ENCODE measurements around the gene MDP1.

Gene MDP1

GRCh38 chr14:24237463-24237955 is 21.6 kb upstream of the MDP1 start:
- H3K27me3 ChIP-seq: no peaks in the 10 kb centered on the region
- H3K4me1 ChIP-seq: peaks cover 4% of the 10 kb centered on the region; the same call in 1 of the 2 replicates
- H3K36me3 ChIP-seq: peaks cover 38% of the 10 kb centered on the region

DNA sequence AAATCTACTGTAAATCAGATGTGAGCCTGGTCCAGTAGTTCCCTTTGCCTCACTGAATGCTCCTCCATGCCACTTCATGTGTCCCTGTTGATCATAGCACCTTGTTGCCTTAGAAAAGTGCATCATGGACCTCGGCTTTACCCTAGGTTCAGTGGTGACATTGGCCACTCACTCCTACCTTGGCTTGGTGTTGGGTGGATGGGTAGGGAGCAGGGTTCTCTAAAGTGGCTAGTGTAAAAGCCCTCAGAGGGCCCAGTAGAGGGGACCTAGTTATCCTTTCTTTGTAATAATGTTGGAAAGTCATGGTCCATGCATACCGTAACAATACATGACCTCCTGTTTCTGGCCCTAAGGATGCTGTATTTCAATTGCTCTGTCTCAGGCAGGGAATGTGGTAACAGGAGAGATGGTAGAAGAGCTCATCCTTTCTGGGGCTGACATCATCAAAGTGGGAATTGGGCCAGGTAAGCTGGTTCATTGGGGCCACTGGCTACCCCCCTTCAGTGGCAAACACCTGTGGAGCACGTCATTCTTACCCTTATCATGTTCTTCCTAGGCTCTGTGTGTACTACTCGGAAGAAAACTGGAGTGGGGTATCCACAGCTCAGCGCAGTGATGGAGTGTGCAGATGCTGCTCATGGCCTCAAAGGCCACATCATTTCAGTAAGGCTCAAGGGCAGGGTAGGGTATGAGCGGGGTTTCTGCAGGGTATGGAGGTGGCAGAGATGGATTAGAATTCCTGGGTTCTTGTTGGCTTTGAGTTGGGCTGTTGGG is 21.0 kb upstream of the MDP1 start:
- TF ChIP-seq CTCF (IDR thresholded peaks at IDR 0.05; ENCODE audit: low read depth, low read length): no peak
- no peak overlapping the region for H3K4me3 ChIP-seq (ENCODE audit: low read depth, low read length)
- no peak for DNase-seq
- no peaks in the 10 kb centered on the region for H3K9me3 ChIP-seq
- H3K36me3 ChIP-seq: peaks cover 38% of the 10 kb centered on the region
- H3K27me3 ChIP-seq: no peaks in the 10 kb centered on the region
- peaks cover 4% of the 10 kb centered on the region; the same call in 1 of the 2 replicates for H3K4me1 ChIP-seq

More at GRCh38 chr14:24237463-24237955, 21.6 kb upstream of the MDP1 start:
- Histone ChIP-seq H3K4me3 (ENCODE audit: low read depth, low read length) (no peak overlapping the region), H3K9me3 (no peaks in the 10 kb centered on the region)
- TF ChIP-seq CTCF (IDR thresholded peaks at IDR 0.05; ENCODE audit: low read depth, low read length): no peak
- no peak for DNase-seq

DNA sequence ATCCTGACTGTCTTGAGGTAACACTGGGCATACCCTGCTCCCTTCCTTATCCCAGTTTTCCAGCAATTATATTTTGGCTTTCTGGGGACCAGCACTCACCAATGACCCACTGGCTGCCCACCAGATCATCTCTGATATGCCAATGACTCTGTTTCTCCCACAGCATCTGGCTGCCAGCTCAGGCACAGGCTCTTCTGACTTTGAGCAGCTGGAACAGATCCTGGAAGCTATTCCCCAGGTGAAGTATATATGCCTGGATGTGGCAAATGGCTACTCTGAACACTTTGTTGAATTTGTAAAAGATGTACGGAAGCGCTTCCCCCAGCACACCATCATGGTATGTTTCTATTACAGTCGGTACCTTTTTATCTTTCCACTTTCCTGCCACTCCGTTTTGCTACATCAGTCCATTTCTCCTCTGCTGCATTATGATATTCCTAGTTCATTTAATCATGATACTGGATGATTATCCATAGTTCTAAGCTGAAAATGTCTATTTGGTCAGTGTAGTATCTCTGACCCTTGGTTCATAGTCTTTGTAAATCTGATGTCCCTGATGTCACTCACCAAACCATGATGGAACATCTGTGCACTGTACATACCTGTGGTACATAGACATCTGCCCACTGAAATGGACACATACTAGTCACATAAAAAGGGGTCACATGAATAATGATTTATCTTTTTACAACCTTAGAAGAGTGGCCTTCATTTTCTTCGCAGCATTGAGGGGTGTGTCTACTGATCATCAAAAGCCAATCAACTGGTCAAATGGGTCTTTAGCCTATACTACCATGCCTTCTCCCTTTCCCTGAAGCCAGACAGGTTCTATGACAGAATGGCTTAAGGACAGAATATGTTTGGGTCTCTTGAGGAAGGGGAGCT is 20.2 kb upstream of the MDP1 start:
- Histone ChIP-seq H3K36me3 (peaks cover 37% of the 10 kb centered on the region), H3K27me3 (no peaks in the 10 kb centered on the region), H3K4me1 (peaks cover 4% of the 10 kb centered on the region; the same call in 1 of the 2 replicates), H3K9me3 (no peaks in the 10 kb centered on the region), H3K4me3 (ENCODE audit: low read depth, low read length) (no peak overlapping the region)
- DNase-seq: no peak
- TF ChIP-seq CTCF (IDR thresholded peaks at IDR 0.05; ENCODE audit: low read depth, low read length): no peak

DNA sequence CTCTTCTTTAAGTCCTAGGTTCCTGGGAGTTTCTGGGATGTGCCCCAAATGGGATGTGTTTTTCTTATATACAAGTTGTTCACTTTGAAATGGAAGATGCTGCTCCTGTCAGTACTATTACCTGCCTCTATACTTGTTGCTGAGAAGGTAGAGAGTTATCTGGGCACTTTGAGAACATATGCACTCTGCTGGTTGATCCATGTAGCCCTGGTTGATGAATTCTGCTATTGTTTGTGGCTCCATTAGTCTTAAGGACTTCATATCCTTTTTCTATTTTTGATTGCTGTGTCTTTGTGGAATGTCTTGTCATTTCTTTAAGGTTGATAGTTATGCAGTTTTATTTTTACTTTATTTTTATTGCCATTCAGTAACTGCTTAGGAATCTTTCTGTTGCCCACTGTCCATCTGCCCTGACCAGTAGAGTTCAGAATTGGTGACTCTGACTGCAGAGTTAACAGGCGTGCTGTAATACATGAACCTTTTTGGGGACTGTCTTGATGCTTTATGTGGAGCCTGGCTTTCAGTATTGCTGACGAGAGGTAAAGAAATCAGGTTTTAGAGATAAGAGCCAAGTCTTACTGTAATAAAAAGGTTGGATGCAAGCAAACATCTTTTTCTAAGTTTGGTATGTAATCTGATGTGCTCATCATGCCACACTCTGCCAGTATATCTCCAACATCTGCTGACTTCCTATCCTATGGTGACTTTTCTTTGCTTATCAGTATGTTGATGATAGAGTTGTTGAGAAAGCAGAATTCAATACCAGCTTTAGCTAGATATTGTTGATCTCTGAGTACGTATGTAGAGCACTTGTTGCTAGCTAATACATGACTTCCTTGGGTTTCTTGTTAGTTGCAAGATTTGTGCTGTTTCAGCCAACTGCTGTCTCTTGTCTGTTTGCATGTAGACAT is 18.5 kb upstream of the MDP1 start:
- Histone ChIP-seq H3K36me3 (peaks cover 24% of the 10 kb centered on the region), H3K27me3 (no peaks in the 10 kb centered on the region), H3K9me3 (no peaks in the 10 kb centered on the region), H3K4me1 (peaks cover 4% of the 10 kb centered on the region; the same call in 1 of the 2 replicates), H3K4me3 (ENCODE audit: low read depth, low read length) (no peak overlapping the region)
- DNase-seq: no peak
- TF ChIP-seq CTCF (IDR thresholded peaks at IDR 0.05; ENCODE audit: low read depth, low read length): no peak

DNA sequence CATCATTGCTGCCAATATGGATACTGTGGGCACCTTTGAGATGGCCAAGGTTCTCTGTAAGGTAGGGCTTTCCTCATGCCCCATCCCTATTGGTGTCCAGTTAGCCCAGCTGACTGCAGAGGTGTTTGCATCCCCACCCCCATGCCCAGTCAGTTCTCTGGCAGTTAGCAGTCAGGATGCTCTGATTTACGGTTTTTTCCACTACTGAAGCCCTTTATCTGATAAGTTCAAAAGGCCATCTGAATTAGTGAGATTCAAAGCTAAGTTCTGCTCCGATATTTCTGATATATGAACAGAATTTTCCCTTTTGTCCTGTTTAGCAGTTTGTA is 17.6 kb upstream of the MDP1 start:
- no peak for TF ChIP-seq CTCF (IDR thresholded peaks at IDR 0.05; ENCODE audit: low read depth, low read length)
- H3K27me3 ChIP-seq: no peaks in the 10 kb centered on the region
- peaks cover 17% of the 10 kb centered on the region for H3K36me3 ChIP-seq
- no peak for DNase-seq
- H3K4me1 ChIP-seq: peaks cover 4% of the 10 kb centered on the region; the same call in 1 of the 2 replicates
- H3K9me3 ChIP-seq: no peaks in the 10 kb centered on the region
- peak overlapping the region; percentile 90 for H3K4me3 ChIP-seq (ENCODE audit: low read depth, low read length)

All from BE2C (cell line).